Left lung (tissue), 10 donors: ENCODE measurements around the gene PSRC1. TPM values are rescaled to one million over a fixed set of nuclear protein-coding genes. Genes with fewer than 3 reads are reported as not detected.

ENCODE experiments used
- ATAC-seq: fragments of 200-7000 bp; cut with Tn5 transposase; one replicate; pipeline ENCODE4 v1.9.1; 2020; ENCODE audit warnings: moderate library complexity
- DNase-seq, 4 donors: peaks; one replicate each; pipeline ENCODE4 v3.0.0-alpha.2; 2013 to 2020
- H3K27ac ChIP-seq, 2 donors: fragments of 200-600 bp; sonication (generic) in 1 of 2; one replicate each; pipeline versions ENCODE4 v1.5.0 to v1.8.0; 2020 to 2021
- H3K27me3 ChIP-seq, 2 donors: fragments of 200-600 bp; sonication (generic) in 1 of 2; one replicate each; pipeline versions ENCODE4 v1.5.0 to v1.8.0; 2020 to 2021
- H3K36me3 ChIP-seq, 2 donors: fragments of 200-600 bp; sonication (generic) in 1 of 2; one replicate each; pipeline versions ENCODE4 v1.5.0 to v1.8.0; 2020 to 2021
- H3K4me1 ChIP-seq, 2 donors: fragments of 200-600 bp; one replicate each; pipeline ENCODE4 v1.8.0; 2021
- H3K4me3 ChIP-seq, 2 donors: fragments of 200-600 bp; sonication (generic) in 1 of 2; one replicate each; pipeline versions ENCODE4 v1.5.0 to v1.8.0; 2020 to 2021; ENCODE audit warnings: mild to moderate bottlenecking in 1 of 2
- H3K9me3 ChIP-seq, 2 donors: fragments of 200-600 bp; sonication (generic) in 1 of 2; one replicate each; pipeline versions ENCODE4 v1.5.0 to v1.8.0; 2020 to 2021
- CTCF ChIP-seq, 2 donors: fragments of 200-600 bp; sonication (generic) in 1 of 2; IDR thresholded peaks; one replicate each; pipeline versions ENCODE4 v1.5.0 to v1.8.0; 2021; ENCODE audit warnings: antibody characterized with exemption in 2 of 2
- intact Hi-C, 2 donors: fragments of 100-400 bp; cut with DNase I; formaldehyde crosslinking; loops; one replicate each; pipeline versions ENCODE4 v1.11.2 to v1.14.2; 2022
- polyA plus RNA-seq, 6 donors: library from polyadenylated mRNA; unstranded; fragments of 120-200 nt; gene quantifications; one replicate each; pipeline ENCODE4 v1.2.1, GENCODE V29; 2013; ENCODE audit not compliant: insufficient read length in 6 of 6
- total RNA-seq, 2 donors: library from RNA; stranded (reverse); fragmentation: NEBNext Ultra II Directional; extraction: Animal tissue kit (Norgen Biotek cat#: 25700); gene quantifications; one replicate each; pipeline ENCODE4 v1.2.1, GENCODE V29; 2021
- donor health status: DM: no; HTN: yes; CAD: no.
- donor health status: DM: no; HTN: no; CAD: no.

The PSRC1 gene
- total and polyA plus RNA-seq, 8 donors, result 4.2 to 53.0 (median 37.7) TPM

GRCh38 chr1:109277434-109278204 lies 5.3 kb downstream of the PSRC1 start:
- TF ChIP-seq CTCF (IDR thresholded peaks at IDR 0.05), result peak; percentile 80 to 91
- peak overlapping the region; percentile 25 to 39 for H3K27ac ChIP-seq
- H3K9me3 ChIP-seq, result no peaks in the 10 kb centered on the region
- peaks cover 26 to 27% of the 10 kb centered on the region in 2 donors for H3K4me1 ChIP-seq
- ATAC-seq (peak; percentile 67), DNase-seq (peak; percentile 46 to 92 (median 82))
- H3K27me3 ChIP-seq, result no peaks in the 10 kb centered on the region
- peaks cover 0 to 4% of the 10 kb centered on the region in 2 donors for H3K36me3 ChIP-seq
- intact Hi-C loops, result loop anchor here in 1 of 2 donors (5.0 kb wide), 1 partner anchor 120 kb away; the partner anchor contains the start of gene SORT1
- no peak overlapping the region for H3K4me3 ChIP-seq

GRCh38 chr1:109275706-109276345 lies 7.1 kb downstream of the PSRC1 start:
- TF ChIP-seq CTCF (IDR thresholded peaks at IDR 0.05), result no peak

GRCh38 chr1:109274533-109275476 lies 8.1 kb downstream of the PSRC1 start:
- Histone ChIP-seq H3K36me3 (peaks cover 0 to 2% of the 10 kb centered on the region in 2 donors), H3K9me3 (no peaks in the 10 kb centered on the region), H3K27me3 (no peaks in the 10 kb centered on the region), H3K4me3 (peak overlapping the region; percentile 21 to 33), H3K4me1 (peaks cover 10 to 13% of the 10 kb centered on the region in 2 donors), H3K27ac (peak overlapping the region; percentile 48 to 78)
- ATAC-seq (peak; percentile 78), DNase-seq (peak in 3 of 4 donors; percentile 68 to 85 (median 83))
- intact Hi-C loops, result loop anchor here in 1 of 2 donors (5.0 kb wide), 1 partner anchor 122 kb away; the partner anchor contains the start of gene SORT1
- no peak for TF ChIP-seq CTCF (IDR thresholded peaks at IDR 0.05)

More at GRCh38 chr1:109275706-109276345, 7.1 kb downstream of the PSRC1 start:
- intact Hi-C loops, result loop anchor here in 1 of 2 donors (5.0 kb wide), 1 partner anchor 121 kb away; the partner anchor contains the start of gene SORT1
- Histone ChIP-seq H3K4me1 (peaks cover 13% of the 10 kb centered on the region in 2 donors), H3K36me3 (peaks cover 0 to 4% of the 10 kb centered on the region in 2 donors), H3K4me3 (peak overlapping the region; percentile 7 to 33), H3K27ac (peak overlapping the region in 1 of 2 donors; percentile 54), H3K9me3 (no peaks in the 10 kb centered on the region), H3K27me3 (no peaks in the 10 kb centered on the region)
- DNase-seq (peak in 1 of 4 donors; percentile 38), ATAC-seq (no peak)

GRCh38 chr1:109273570-109274288 lies 9.2 kb downstream of the PSRC1 start:
- intact Hi-C loops, result no loop called here
- DNase-seq (peak in 1 of 4 donors; percentile 74), ATAC-seq (peak; percentile 58)
- Histone ChIP-seq H3K4me3 (peak overlapping the region; percentile 21 to 33), H3K36me3 (no peaks in the 10 kb centered on the region), H3K4me1 (peaks cover 10 to 13% of the 10 kb centered on the region in 2 donors), H3K27ac (peak overlapping the region in 1 of 2 donors; percentile 78), H3K9me3 (no peaks in the 10 kb centered on the region), H3K27me3 (no peaks in the 10 kb centered on the region)
- TF ChIP-seq CTCF (IDR thresholded peaks at IDR 0.05), result no peak
